HCT116 (cell line): ENCODE results near the gene HIGD2A.

Experiments used
- CTCF ChIP-seq, 3 experiments: fragments of 200-600 bp in 1 of 3; sonication (generic) in 1 of 3; IDR thresholded peaks in 2 of 3; conservative IDR thresholded peaks in 1 of 3; 2 replicates each; pipeline ENCODE4 v1.5.1; 2012 to 2017; ENCODE audit warnings: low read depth in 2 of 3, low read length in 2 of 3, antibody characterized with exemption in 1 of 3, borderline replicate concordance in 1 of 3, control low read depth in 1 of 3, mild to moderate bottlenecking in 1 of 3, mixed read lengths in 1 of 3, mixed run types in 1 of 3, moderate library complexity in 1 of 3; ENCODE audit not compliant: insufficient read depth in 1 of 3
- EZH2 ChIP-seq: fragments of 200-600 bp; sonication (generic); IDR thresholded peaks from 2 replicates; pipeline ENCODE4 v1.6.1; 2017; ENCODE audit warnings: antibody characterized with exemption, mixed run types
- EZH2phosphoT487 ChIP-seq: fragments of 200-600 bp; IDR thresholded peaks from 2 replicates; pipeline ENCODE4 v1.6.1; 2018; ENCODE audit warnings: antibody characterized with exemption, borderline replicate concordance
- POLR2A ChIP-seq: IDR thresholded peaks from 2 replicates; pipeline ENCODE4 v1.7.0; 2011; ENCODE audit warnings: borderline replicate concordance; ENCODE audit not compliant: insufficient read depth, insufficient read length; ENCODE audit errors: extremely low read depth
- POLR2AphosphoS5 ChIP-seq: IDR thresholded peaks from 2 replicates; pipeline ENCODE4 v1.6.1; 2011; ENCODE audit warnings: mild to moderate bottlenecking, low read depth, low read length, moderate library complexity
- RAD21 ChIP-seq: IDR thresholded peaks from 2 replicates; pipeline ENCODE4 v1.6.1; 2012; ENCODE audit warnings: low read depth, mild to moderate bottlenecking
- ZBTB33 ChIP-seq: IDR thresholded peaks from 2 replicates; pipeline ENCODE4 v1.6.1; 2011; ENCODE audit warnings: mild to moderate bottlenecking, low read length, moderate library complexity; ENCODE audit not compliant: insufficient replicate concordance; ENCODE audit errors: extremely low read depth
- ZNF274 ChIP-seq: fragments of 200-500 bp; sonication (Bioruptor generic); IDR thresholded peaks from 2 replicates; pipeline ENCODE4 v1.6.1; 2014; ENCODE audit warnings: mild to moderate bottlenecking, low read depth, low read length, inconsistent platforms

GRCh38 chr5:176368726-176369125 is 19.8 kb upstream of the HIGD2A start:
- no peak for TF ChIP-seq POLR2A
- TF ChIP-seq POLR2AphosphoS5: no peak
- no peak for TF ChIP-seq CTCF (IDR thresholded peaks at IDR 0.05 in 2 of 3, conservative IDR thresholded peaks at IDR 0.05 in 1 of 3; ENCODE audit: borderline replicate concordance in 1 of 3, insufficient read depth in 1 of 3, low read depth in 2 of 3, low read length in 2 of 3)
- TF ChIP-seq RAD21: no peak
- no peak for TF ChIP-seq EZH2phosphoT487
- no peak for TF ChIP-seq ZBTB33
- no peak for TF ChIP-seq ZNF274
- TF ChIP-seq EZH2: no peak
